ENCODE measurements around the gene ME2.
"Not testable (repeated sequence)": the region's sequence is repeated elsewhere in the genome, so short reads cannot be mapped to it uniquely, and the experiment has no call there.

The ME2 gene

GRCh38 chr18:50859793-50860555, 18.9 kb upstream of the ME2 start:
- DNase-seq (ENCODE audit: low read depth in 2 of 3, low spot score in 2 of 3) = no peak

- no peak for DNase-seq (ENCODE audit: low read depth in 2 of 3, low spot score in 2 of 3)
Observed at GRCh38 chr18:50861617-50862016, 17.3 kb upstream of the ME2 start.

- no peak for DNase-seq (ENCODE audit: low read depth in 2 of 3, low spot score in 2 of 3)
Observed at GRCh38 chr18:50862401-50862800, 16.5 kb upstream of the ME2 start.

DNA sequence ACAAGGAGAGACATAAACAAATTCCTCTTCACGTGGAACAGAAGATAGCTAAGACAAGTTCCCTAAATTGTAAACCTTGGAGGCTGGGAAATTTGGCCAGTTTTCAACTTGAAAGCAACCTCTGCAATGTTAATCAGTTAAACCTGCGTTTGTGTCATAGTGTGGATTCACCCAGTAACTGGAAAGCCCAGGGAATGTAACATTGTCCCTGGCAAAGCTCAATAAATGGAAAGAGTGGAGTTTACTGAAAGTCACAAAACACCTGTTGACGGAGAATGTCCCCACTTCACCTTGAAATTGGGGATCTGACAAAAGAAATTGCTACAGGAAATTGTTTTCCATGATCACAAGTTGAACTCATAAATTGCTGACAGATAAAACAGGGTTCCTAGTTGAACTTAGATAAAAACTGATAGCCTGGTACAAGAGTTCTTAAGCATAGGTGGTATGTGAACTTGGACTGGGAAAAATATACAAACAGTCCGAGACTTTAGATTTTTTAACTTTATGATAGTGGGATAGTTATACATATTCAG, 15.0 kb upstream of the ME2 start:
- no peak for DNase-seq (ENCODE audit: low read depth in 2 of 3, low spot score in 2 of 3)

GRCh38 chr18:50866765-50867164, 12.2 kb upstream of the ME2 start:
- DNase-seq (ENCODE audit: low read depth in 2 of 3, low spot score in 2 of 3) = no peak

GRCh38 chr18:50869150-50869549, 9.8 kb upstream of the ME2 start:
- no peak for DNase-seq (ENCODE audit: low read depth in 2 of 3, low spot score in 2 of 3)

GRCh38 chr18:50870138-50870845, 8.6 kb upstream of the ME2 start:
- DNase-seq (ENCODE audit: low read depth in 2 of 3, low spot score in 2 of 3) = no peak

DNA sequence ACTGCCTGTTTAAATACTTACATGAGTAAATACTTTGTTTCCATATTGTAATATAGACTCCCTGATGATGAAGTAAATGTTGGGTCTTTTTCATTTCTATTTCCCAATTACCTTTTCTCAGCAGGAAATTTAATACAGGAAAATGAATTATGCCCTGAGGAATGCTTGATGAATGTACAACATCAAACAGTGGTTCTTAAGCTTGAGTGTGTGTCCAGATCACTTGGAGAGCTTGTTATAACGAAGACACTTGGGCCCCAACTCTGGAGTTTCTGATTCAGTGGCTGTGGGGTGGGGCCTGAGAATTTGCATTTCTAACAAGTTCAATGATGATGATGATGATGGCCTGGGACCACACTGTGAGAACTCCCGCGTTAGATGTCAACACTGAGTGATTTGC, 7.1 kb upstream of the ME2 start:
- DNase-seq (ENCODE audit: low read depth in 2 of 3, low spot score in 2 of 3) = no peak

- DNase-seq (ENCODE audit: low read depth in 2 of 3, low spot score in 2 of 3) = no peak
Observed at GRCh38 chr18:50875966-50876536, 2.9 kb upstream of the ME2 start.

DNA sequence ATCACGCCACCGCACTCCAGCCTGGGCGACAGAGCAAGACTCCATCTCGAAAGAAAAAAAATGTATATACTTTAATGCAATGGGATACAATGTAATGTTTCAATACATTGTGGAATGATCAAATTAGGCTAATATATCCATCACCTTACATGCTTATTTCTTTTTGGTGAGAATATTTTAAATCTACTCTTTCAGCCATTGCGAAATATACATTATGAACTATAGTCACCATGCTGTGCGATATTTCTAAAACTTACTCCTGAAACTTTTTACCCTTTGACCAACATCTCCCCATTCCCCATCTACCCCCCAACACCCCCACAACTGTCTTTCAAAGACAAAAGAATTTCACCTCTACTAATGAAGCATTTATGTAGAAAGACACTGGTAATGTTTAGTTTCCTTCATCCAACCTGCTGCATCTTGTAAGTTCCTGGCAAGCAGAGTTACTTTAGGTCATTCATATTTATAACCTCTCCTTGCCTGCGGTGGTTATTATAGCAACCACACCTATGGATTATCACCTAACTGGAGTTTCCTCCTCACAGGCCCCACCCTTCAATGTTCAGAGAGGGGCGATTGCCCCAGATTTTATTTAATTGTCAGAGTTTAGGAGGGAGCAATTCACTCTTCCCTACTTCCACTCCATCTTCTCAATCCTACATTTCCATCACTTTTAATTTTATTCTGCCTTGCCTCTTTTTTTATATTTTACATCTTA, 1.2 kb upstream of the ME2 start:
- no peak for DNase-seq (ENCODE audit: low read depth in 2 of 3, low spot score in 2 of 3)

DNA sequence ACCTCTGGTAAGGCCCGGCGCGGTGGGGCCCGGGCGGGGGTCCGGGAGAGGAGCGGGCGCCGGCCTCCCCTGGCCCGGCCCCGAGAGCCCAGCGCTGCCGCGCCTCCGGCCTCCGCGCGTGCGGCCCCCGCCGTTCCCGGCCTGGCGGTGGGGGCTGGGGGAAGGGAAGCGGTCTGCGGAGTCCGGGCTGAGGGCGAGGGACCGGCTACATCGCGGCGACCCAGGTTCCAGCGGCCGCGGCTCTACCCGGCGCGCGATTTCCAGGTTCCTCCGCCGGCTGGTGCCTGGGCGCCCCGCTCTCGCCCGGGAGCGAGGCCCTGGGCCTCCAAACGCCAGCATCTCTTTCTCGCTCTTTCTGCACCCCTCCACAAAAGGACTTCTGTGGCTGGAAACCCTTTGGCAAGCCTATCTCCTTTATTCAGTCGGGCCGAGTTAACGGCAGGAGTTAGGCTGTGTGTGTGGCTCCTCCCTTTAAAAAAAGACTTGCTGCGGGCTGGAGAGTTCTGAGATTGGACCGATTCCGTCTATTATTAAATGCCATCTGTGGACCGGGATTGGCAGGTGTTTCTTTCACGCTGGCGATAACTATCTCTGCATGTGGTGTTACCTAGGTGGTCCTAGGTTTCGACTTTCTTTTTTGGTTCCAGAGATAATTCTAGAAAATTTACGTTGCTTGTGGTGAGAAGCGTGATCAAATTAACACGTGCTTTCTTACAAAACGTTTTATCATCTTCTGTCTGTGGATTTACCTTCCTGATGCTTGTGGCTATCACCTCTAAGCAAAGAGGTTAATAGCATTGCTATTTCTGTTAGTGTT, 592 bp downstream of the ME2 start:
- DNase-seq (ENCODE audit: low read depth in 2 of 3, low spot score in 2 of 3) = peak in 1 of 3 experiments; percentile 18

DNA sequence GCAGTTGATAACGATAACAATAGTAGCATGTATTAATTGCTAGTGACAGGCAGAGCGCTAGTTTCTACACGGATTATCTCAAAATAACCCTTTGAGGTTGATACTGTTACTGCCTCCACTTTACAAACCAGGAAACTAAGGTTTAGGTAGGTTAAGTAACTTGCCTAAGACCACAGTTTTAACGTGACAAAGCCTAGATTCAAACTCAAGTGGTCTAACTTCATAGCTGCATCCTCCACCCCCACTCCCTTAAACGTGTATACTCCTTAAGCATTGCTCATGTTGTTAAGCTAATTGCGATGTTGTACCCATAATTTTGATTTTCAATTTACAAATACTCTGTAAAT, 1.2 kb downstream of the ME2 start:
- no peak for DNase-seq (ENCODE audit: low read depth in 2 of 3, low spot score in 2 of 3)

DNA sequence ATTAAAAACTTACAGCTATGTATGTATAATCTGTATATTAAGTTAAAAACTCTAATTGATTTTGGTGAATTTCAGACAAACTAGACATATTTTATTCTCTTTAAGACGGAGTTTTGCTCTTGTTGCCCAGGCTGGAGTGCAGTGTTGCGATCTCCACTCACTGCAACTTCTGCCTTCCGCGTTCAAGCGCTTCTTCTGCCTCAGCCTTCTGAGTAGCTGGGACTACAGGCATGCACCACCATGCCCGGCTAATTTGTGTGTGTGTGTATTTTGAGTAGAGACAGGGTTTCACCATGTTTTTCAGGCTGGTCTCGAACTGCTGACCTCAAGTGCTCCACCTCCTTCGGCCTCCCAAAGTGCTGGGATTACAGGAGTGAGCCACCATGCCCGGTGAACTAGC, 2.0 kb downstream of the ME2 start:
- not testable (repeated sequence) for DNase-seq (ENCODE audit: low read depth in 2 of 3, low spot score in 2 of 3)

DNA sequence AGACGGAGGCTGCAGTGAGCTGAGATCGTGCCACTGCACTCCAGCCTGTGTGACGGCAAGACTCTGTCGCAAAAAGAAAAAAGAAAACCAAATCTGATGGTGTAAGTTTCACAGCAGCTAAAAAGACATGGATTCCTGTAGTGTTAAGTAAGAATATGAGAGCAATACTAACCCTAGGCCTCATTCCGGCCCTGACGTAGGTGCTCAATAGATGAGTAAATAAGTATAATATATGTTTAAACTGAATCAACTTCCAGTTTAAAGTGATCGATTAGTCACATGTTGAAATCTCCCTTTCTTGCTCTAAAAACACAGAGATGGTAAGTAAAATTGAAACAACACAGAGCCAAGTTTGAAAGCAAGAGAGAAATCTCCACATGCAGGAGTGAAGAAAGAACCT, 8.0 kb downstream of the ME2 start:
- no peak for DNase-seq (ENCODE audit: low read depth in 2 of 3, low spot score in 2 of 3)

- DNase-seq (ENCODE audit: low read depth in 2 of 3, low spot score in 2 of 3) = no peak
Observed at GRCh38 chr18:50895350-50896045, 16.6 kb downstream of the ME2 start.

GRCh38 chr18:50896093-50896492, 17.2 kb downstream of the ME2 start:
- DNase-seq (ENCODE audit: low read depth in 2 of 3, low spot score in 2 of 3) = no peak

GRCh38 chr18:50898919-50899318, 20.0 kb downstream of the ME2 start:
- DNase-seq (ENCODE audit: low read depth in 2 of 3, low spot score in 2 of 3) = no peak

DNA sequence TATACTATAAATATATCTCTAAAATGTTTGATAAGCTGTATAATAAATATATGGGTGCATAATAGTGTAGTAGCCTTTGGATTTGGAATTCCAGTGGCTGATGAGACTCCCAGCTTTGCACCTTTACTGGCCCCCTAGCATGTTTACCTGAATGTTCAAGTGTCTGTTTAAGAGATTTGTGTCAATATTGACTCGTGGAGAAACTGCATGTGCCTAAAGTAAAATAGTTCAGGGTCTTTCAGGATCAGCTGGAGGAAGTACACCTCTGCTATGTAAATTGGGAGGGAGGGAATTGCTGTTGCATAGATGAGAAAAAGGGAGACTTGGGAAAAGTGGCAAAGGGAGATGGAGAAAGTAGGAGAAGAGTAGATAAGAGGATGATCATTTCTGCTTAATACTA, 23.9 kb downstream of the ME2 start:
- DNase-seq (ENCODE audit: low read depth in 2 of 3, low spot score in 2 of 3) = no peak

- DNase-seq (ENCODE audit: low read depth in 2 of 3, low spot score in 2 of 3) = no peak
Observed at GRCh38 chr18:50906843-50907242, 27.9 kb downstream of the ME2 start.

DNA sequence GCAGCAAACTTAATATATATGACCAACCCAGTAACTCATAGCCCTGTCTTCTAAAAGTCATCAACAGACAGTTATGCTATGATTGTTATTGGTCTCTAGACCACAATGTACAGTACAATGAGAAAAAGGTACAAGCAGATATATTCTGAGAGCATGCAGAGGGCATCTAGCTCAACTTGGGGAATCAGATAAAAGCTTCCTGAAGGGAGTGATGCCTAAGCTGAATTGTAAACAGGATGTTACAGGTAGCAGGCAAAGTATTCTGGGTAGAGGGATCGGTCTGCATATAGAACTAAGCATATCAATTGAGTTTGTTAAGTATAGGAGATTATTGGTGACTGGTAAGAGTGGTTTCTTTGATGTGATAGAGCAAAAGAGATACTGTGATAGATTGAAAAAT, 30.3 kb downstream of the ME2 start:
- no peak for DNase-seq (ENCODE audit: low read depth in 2 of 3, low spot score in 2 of 3)

All from activated CD8-positive, alpha-beta memory T cell treated with anti-CD3 and anti-CD28 coated beads for 48 hours (primary cell).